Activated CD8-positive, alpha-beta memory T cell treated with anti-CD3 and anti-CD28 coated beads for 24 hours (primary cell): ENCODE measurements around the gene COA3.
A peak's percentile ranks its signal among the peaks of the same experiment; 100 is the strongest.
"Not testable (repeated sequence)": the region's sequence is repeated elsewhere in the genome, so short reads cannot be mapped to it uniquely, and the experiment has no call there.

ENCODE experiments used
- DNase-seq: peaks from one replicate; pipeline ENCODE4 v3.0.0-alpha.2; 2020

COA3 gene

DNA sequence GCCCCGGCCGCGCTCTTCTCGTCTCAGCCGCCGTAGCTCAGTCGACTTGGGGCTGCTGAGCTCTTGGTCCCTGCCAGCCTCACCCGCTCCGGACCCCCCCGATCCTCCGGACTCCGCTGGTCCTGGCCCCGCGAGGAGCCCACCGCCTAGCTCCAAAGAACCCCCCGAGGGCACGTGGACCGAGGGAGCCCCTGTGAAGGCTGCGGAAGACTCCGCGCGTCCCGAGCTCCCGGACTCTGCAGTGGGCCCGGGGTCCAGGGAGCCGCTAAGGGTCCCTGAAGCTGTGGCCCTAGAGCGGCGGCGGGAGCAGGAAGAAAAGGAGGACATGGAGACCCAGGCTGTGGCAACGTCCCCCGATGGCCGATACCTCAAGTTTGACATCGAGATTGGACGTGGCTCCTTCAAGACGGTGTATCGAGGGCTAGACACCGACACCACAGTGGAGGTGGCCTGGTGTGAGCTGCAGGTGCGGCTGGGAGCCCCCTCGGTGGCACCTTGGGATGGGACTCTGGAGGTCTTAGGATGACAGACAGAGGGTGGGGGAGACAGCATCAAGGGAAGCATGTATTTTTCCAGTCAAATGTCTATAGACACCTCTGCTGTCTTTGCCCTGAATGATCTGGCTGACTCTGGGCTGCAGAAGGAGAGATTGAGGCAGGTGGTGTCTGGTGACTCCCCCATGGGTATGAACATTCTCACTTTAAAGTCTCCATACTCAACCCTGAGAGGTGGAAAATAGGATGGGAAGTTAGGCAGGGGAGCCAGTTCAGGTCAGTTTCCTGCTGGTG is 17.5 kb downstream of the COA3 start:
- no peak for DNase-seq

DNA sequence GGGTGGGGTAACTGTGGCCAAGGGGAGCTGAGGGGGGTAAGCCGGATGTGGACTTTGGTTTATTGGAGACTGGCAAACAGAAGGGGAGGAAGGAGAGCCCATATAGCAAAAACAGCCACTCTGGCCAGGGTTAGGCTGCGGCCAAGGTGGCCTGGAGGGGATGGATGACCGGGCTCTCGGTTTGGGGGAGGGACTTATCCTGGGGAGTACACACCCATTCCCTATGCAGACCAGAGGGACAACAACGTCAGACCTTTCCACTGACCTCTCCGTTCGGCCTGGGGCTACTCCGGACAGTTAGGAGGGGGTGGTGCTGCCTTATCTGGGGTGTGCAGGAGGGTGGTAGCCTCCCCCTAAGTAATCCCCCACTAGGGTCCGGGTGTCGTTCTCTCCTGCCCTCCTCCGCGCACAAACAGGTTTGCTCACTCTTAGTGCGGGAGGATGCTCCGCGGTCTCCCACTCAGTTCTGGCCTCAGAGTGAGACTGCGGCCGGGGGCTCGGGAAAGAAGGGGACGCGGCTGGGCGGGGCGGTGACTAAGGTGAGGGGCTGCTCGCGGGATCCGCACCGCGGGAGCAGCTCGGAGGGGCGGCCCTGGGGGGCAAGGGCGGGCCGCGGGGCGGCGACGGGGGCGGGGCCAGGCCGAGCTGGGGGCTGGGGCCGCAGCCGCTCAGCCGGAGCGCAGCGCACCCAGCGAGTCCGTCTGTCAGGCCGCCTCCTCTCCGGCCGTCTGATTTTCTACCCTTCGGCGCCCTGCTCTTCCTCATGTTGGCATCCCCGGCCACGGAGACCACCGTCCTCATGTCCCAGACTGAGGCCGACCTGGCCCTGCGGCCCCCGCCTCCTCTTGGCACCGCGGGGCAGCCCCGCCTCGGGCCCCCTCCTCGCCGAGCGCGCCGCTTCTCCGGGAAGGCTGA is 18.3 kb downstream of the COA3 start, which contains the start of gene WNK4:
WNK4 (plus strand) TSS at position 675 of the 915 bp plus-strand sequence; CDS start at position 764, 89 bp downstream.
- no peak for DNase-seq

DNA sequence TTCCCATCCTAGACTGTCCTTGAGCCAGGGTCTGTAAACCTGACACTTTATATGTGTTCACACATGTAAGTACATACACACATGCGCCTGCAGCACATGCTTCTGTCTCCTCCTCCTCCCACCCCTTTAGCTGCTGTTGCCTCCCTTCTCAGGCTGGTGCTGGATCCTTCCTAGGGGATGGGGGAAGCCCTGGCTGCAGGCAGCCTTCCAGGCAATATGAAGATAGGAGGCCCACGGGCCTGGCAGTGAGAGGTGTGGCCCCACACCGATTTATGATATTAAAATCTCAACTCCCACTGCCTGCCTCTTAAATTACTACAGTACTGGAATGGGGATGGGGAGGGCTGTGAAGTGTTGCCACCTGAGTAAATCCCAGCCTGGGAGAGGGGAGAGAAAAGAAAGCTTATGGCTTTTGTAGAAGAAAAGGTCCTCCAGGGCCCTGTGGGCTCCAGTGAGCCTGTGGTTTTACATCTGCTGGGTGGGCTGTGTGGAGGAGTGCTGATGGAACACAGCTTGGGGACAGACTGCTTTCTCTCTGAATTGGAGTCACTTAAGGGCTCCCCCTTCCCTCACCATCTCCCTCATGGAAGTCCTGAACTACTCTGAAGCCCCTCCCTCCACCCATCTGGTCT is 19.1 kb downstream of the COA3 start:
- no peak for DNase-seq

DNA sequence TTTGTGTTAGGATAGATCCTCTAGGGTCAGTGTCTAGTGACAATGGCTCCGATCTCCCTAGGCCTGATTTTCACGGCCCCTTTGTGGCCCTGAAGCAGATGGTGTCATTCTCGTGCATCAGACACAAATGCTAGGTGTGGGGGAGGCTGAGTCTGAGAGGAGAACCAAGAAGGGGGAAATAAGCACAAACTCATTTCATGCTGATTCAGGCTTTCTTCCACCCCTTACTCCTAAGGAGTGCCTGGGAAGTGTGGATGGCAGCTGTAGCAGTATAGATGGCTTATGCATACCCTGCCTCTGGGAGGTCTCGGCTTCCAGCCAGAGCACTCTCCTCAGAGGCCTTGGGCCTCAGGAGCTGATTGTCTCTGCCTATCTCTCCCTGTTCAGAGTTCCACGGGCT is 19.9 kb downstream of the COA3 start:
- DNase-seq: no peak

DNA sequence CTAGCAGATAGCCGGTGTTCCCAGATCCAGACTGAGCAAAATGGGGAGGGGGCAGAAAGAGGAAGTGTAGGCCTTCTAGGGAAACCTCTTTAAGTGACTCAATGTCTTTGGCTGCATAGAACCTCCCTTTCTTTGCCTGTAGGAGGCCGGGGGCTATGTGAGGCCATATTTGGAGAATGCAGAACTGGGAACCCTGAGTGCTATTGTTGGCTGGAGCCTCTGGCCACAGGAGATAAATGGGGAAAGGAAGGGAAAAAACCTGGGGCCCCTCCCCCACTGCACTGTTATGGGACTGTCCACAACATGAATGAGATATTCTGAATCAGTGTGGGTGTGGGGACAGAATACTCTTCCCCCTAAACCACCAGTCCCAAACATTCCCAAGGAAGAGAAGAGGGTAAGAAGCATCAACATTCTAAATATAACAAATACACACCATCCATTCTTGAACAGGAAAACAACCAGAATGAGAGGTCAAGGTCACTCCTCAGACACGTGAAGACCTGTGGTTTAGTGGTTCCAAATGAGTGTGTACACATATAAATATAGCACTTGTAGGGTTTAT is 22.9 kb downstream of the COA3 start:
- no peak for DNase-seq

DNA sequence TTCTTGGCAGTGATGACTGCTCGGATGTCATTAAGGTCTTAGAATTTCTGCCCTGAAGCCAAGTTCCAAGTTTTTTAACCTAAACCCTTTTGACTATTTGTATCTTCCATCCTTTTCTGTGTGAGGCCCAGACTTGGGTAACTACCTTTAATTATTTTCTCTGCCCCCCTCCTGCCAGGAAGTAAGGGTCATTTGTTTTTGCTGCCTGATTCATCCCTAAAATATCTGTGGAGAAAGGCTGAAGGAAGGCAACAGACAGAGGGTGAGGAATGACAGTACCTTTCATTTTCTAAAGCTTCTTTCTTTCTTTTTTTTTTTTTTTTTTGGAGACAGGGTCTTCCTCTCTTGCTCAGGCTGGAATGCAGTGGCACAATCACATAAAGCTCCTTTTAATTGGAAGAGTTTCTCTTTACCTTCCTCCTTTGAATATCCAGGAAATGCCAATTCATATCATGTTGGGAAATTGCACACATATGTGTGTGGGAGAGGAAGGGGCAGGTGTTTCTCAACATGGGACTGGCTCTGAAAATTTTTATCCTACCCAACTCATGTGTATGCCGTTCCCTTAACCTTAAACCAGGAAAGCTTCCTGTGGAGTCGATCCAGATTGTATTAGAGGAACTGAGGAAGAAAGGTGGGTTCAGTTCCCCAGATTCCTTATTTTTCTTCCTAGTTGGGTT is 24.3 kb downstream of the COA3 start:
- DNase-seq: no peak

DNA sequence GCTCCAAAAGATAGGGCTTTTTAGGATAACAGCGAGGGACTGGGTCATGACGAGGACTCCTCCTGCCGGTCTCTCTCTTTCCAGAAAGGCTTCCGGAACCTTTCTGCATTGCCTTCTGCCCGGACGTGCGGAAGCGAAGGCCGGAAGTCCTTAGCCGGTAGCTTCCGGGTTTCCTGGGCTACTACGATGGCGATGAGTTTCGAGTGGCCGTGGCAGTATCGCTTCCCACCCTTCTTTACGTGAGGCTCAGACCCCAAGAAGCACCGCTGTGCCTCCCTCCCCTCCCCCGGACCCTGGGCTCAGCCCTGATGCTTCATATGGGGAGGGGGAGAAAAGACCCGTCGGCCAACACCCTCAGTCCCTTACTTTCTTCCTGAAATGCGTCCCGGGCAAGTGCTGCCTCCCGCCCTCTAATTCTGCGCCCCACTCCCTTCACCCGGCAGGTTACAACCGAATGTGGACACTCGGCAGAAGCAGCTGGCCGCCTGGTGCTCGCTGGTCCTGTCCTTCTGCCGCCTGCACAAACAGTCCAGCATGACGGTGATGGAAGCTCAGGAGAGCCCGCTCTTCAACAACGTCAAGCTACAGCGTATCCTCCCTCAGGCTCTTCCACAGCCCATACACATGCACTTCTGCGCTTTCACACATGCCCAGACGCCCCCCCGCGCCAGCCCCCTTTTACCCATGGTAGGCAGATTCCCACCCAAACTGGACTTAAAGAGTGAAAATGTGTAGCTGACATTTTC is 25.0 kb downstream of the COA3 start, which contains the start of gene VPS25:
VPS25 (plus strand) TSS at position 160 of the 746 bp plus-strand sequence; CDS start at position 187, 27 bp downstream.
- DNase-seq: peak; percentile 88

DNA sequence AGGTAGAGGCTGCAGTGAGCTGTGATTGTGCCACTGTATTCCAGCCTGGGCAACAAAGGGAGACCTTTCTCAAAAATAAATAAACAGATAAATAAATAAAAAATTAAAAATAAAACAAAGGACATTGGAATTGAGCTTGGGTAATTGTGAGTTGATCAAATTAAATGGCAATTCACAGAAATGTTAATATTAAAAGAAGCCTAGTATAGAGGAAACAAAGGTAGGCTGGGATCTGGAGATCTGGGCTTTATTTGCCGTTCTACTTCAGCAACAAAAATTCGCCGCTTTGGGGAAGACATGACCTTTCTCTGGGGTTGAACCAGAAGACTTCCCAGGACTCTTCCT is 25.6 kb downstream of the COA3 start:
- DNase-seq: no peak

DNA sequence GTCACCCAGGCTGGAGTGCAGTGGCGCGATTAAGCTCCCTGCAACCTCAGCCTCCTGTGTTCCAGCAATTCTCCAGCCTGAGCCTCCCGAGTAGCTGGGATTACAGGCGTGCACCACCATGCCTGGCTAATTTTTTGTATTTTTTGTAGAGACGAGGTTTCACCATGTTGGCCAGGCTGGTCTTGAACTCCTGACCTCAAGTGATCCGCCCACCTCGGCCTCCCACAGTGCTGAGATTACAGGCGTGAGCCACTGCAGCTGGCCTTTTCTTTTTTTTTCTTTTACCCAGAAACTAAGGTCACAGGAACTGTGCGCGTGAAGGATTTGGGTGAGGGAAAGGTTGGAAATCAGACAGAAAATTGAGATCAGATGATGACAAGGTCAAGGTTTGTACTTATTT is 28.5 kb downstream of the COA3 start:
- DNase-seq: not testable (repeated sequence)

DNA sequence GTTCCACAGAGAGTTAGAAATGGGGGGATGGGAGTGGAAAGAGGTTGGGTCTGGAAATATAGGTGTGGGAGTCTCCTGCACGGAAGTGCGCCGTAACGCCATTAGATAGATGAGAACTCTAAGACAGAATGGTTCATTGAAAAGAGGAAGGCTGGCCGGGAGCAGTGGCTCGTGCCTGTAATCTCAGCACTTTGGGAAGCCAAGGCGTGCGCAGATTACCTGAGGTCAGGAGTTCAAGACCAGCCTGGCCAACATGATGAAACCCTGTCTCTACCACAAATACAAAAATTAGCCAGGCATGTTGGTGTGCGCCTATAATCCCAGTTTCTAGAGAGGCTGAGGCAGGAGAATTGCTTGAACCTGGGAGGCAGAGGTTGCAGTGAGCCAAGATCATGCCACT is 30.5 kb downstream of the COA3 start:
- DNase-seq: not testable (repeated sequence)

DNA sequence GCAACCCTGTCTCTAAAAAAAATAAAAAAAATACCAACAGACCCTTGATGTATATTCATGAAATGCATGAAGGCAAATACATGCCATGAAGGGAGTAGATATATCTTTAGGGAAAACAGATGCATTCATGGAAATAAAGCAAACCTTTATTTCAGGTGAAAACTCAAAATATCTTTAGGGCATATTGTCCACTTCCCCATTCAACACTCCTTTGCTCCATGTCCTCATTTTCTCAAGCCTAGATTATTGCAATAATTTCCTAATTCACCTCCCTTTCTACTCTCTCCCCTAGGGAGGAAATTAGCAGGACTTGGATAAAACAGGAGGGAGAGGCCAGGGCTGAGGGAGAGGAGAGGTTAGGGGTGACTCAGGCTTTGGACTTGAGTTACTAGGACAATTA is 31.0 kb downstream of the COA3 start:
- no peak for DNase-seq

DNA sequence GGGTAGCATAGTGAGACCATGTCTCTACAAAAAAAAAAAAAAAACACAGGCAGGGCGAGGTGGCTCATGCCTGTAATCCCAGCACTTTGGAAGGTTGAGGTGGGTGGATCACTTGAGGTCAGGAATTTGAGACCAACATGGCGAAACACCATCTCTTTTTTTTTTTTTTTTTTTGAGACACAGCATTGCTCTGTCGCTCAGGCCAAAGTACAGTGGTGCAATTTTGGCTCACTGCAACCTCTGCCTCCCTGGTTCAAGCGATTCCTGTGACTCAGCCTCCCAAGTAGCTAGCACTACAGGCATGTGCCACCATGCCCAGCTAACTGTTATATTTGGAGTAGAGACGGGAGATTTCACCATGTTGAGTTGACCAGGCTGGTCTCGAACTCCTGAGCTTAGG is 32.4 kb downstream of the COA3 start:
- no peak for DNase-seq

DNA sequence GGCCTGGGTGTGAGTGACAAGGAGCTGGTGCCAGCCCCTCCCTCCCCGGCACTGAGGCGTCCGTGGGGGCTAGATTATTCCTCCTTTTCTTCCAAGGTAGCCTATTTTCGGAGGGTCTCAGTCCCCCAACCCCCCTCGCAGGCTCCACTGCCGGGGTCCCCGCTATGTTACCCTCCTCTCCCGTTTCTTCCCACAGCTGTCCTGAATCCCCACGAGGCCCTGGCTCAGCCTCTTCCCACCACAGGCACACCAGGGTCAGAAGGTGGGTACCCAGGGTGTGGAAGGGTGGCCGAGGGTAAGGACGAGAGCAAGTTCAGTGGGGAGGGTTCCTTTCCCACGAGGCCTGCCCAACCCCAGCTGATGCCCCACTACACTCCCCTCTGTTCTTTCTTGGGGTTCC is 36.9 kb downstream of the COA3 start:
- DNase-seq: no peak

DNA sequence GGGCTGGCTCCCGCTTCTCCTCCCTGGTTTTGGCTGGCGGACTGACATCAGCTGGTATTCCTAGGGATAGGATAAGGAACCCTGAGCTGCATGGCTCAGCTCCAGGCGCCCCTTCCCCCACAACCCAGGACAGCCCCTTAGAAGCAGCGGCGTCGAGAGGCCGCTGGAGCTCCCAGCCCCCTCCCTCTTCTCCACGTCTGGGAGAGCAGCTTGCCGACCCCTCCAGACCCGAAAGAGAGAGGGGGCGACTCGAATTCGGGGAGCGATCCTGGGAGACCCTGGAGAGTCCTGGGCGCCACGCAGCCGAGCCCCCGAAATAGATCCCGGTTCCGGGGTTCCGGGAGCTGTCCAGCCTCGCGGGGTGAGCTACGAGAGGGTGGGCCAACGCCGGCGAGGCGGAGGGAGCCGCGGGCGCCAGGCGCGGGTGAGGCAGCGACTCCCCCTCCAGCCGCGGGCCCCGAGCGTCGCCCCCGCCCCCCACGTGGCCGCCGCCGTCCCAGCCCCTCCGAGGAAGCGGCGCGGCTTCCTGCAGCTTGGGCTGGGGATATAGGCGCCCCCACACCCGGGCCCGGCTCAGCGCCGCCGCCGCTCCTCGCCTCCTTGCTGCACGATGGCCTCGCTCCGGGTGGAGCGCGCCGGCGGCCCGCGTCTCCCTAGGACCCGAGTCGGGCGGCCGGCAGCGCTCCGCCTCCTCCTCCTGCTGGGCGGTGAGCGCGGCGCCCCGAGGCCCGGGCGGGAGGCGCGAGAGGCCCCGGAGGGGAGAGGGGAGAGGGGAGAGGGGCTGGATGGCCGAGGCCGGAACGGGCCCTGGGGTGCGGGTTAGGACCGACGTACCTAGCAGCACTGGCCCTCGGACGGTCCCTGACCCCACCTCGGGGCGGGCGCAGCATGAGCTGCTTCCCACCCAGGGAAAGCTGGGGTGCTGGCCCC is 37.6 kb downstream of the COA3 start, which contains the start of gene RAMP2:
RAMP2 (plus strand) TSS at position 576 of the 930 bp plus-strand sequence; CDS start at position 611, 35 bp downstream.
- DNase-seq: peak; percentile 65

DNA sequence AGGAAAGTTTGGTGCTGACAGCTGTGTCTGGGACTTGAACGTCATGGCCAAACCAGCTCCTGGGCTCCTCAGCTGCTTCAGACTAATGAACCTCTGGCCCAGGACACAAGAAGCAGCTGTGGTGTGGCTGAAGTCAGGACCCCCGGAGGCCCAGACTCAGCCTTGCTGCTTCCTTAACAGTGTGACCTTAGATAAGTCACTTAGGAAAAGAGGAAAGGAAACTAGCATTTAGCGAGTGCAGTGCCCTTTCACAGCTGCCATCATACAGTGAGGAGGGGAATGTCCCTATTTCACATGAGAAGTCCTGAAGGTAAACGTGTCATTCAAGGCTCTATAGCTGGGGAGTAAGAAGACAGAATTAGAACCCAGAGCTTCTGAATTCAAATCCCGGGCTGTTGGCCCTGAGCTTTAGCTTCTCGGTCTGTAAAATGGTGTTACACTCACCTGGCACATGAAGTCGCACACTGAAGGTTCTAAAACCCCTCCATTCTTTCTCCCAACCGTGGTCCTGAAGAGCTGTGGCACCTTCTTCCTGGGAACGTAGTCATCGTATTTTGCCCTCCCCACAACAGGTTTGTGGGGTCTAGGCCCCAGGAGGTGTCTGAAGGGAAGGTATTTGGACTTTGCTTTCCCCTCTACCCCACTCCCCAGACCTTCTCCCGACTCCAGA is 38.4 kb downstream of the COA3 start:
- DNase-seq: no peak

DNA sequence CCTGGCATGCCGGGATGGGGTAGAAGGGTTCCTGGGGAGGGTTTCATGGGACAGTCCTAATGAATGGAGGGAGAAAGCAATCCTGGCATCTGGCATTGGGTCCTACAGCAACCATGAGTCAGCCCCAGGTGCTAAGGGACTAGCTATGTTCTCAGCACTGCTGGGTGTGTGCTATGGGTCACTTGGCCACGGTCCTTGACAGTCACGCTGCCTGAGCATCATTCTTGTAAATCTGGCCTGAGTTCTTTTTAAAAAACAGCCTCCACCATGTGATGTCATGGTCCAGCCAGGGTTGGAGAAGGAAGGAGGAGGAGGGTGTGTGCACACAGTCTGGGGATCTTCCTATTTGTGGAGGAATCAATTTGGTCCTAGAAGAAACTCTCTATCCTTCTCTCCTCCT is 43.7 kb downstream of the COA3 start:
- DNase-seq: no peak

DNA sequence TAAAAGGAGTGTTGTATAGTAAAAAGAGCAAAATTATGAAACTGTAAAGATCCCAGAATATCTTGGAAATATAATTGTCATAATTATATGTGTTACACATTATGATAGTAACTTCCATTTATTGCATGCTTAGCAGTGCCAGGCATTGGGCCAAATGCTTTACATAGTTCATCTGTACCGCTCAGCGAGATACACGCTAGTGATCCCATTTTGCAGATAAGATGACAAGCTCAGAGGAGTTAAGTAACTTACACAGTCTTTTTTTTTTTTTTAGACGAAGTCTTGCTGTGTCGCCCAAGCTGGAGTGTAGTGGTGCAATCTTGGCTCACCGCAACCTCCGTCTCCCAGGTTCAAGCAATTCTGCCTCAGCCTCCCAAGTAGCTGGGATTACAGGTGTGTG is 46.9 kb downstream of the COA3 start:
- no peak for DNase-seq

DNA sequence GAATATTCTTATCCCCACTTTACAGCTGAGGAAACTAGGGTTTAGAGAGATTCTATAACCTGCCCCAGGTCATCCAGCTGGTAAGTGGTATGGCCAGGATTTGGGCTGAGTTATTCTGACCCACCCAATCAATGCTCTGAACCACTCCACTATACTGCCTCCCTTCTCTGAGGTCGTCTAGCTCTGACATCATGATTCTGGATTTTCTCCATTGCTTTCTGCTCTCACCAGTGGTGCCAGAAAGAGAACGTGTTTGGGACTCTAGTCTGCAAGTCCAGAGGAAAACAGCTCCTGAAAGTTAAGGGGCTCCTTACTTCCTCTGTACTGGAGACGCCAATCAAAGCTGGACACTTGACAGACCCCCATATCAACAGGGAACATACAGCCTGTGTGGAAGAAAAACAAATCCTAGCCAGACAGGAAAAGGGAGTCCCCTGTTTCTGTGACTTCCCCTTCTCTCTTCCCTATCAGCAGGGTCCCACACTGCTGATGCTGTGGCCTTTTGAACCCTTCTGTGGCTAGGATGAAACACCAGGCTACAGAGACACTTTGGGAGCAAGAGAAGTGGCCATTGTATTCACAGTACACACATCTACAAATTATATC is 47.7 kb downstream of the COA3 start:
- DNase-seq: no peak
